OCI-M2 (cell line): ENCODE results near the gene PCSK1N.
"Not testable (repeated sequence)": the region's sequence is repeated elsewhere in the genome, so short reads cannot be mapped to it uniquely, and the experiment has no call there.

Experiments used
- DNase-seq: peaks from one replicate; lab custom pipeline; 2025; ENCODE audit not compliant: unreplicated experiment; lab: John Stamatoyannopoulos, UW

PCSK1N gene, protein sequence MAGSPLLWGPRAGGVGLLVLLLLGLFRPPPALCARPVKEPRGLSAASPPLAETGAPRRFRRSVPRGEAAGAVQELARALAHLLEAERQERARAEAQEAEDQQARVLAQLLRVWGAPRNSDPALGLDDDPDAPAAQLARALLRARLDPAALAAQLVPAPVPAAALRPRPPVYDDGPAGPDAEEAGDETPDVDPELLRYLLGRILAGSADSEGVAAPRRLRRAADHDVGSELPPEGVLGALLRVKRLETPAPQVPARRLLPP

DNA sequence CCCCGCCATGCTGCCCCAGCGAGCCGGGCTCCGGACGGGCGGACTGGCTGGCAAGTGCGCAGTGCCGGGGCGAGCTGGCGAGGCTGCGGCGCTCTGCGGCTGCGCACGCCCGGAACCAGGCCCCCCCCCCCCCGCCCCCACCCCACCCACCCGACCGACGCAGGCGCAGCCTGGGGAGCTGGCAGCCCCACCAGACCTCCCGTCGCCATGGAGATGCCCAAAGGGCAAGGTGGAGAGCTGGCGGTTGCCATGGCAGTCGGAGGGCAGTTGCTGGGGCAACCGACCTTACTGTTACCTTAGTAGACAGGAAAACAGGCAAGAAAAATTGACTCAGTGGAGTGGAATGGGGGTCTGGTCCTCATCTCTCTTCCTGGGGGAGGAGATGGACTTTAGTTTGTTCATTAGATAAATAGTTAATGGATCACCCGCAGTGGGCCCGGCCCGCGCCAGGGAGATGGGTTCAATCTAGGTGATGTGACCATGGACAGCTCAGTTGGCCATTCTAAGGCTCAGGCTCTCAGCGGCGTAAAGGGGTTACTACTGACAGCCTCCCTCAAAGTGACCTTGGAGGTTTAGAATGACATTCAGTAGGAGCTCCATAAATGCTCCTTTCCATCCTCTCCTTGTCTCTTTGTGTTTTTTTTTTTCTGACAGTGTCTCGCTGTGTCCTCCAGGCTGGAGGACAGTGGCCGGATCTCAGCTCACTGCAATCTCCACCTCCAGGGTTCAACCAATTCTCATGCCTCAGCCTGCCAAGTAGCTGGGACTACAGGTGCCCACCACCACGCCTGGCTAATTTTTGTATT is at the start of gene PCSK1N:
Gene PCSK1N (minus strand): TSS at position 87 of the 806 bp plus-strand sequence. CDS start 78 bp downstream, at position 9.
- DNase-seq, result no peak

DNA sequence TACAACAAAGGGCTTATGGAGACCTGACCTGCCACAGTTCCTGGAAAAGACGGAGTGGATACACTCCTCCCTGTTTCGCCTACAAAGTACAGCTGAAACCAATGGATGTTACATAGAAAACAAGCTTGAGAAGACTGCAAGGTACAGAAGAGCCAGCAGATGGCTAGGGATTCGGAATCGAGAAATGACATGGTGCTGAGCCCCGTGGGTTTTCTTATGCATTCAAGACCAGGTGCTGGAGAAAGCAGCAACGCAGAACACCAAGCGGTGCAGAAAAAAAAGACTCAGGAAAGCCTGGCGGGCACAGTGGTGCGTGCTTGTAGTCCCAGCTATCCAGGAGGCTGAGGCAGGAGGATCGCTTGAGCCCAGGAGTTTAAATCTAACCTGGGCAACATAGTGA is 48.3 kb upstream of the PCSK1N start:
- DNase-seq, result no peak

DNA sequence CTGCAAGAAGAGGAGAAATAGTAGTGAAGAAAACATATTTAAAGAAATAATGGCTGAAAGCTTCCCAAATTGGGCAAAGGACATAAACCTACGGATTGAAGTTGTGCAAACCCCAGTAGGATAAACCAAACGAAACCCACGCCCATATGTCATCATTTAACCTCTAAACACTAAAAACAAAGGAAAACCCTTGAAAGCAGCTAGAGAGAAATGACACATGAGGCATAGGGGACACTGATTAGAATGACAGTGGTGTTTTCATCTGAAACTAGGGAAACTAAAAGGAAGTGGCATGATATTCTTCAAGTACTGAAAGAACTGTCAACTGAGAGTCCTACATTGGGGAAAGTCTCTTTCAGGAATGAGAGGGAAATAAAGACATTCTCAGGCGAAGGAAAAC is 41.5 kb upstream of the PCSK1N start:
- not testable (repeated sequence) for DNase-seq

DNA sequence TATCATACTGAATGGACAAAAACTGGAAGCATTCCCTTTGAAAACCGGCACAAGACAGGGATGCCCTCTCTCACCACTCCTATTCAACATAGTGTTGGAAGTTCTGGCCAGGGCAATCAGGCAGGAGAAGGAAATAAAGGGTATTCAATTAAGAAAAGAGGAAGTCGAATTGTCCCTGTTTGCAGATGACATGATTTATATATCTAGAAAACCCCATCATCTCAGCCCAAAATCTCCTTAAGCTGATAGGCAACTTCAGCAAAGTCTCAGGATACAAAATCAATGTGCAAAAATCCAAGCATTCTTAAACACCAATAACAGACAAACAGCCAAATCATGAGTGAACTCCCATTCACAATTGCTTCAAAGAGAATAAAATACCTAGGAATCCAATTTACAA is 36.6 kb upstream of the PCSK1N start:
- DNase-seq, result not testable (repeated sequence)

DNA sequence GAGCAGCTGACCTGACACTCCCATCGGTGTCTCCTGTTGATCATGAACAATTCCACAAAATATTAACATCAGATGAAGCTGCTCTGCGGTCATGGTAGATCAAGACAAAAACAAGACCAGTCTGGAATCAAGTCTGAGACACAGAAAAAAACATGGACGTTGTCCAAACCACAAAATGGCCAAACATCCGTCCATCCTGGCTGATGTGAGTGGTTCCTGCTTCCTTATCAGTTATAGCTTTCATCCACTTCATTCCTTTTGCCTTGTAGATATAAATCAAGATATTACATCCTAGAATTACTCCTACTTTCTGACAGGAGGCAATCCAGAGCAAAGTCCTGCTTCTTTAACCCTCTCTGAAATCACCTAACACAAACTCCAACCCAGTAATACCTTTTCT is 28.8 kb upstream of the PCSK1N start:
- DNase-seq, result no peak

DNA sequence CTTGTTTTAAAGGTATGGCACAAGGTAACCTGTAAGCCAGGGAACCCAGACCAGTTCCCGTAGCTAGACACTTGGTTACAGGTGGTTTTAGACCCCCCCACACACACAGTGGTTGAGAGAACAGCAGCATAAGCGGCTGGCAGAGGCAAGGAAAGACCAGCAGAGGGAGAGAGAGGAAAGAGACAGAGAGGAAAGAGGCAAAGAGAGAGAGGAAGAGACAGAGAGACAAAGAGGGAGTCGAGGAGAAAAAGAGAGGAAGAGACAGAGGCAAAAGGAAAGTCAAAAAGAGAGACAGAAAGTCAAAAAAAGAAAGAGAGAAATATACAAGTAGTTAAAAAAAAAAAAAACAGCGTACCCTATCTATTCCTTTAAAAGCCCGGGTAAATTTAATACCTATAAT is 19.5 kb upstream of the PCSK1N start:
- DNase-seq, result no peak

DNA sequence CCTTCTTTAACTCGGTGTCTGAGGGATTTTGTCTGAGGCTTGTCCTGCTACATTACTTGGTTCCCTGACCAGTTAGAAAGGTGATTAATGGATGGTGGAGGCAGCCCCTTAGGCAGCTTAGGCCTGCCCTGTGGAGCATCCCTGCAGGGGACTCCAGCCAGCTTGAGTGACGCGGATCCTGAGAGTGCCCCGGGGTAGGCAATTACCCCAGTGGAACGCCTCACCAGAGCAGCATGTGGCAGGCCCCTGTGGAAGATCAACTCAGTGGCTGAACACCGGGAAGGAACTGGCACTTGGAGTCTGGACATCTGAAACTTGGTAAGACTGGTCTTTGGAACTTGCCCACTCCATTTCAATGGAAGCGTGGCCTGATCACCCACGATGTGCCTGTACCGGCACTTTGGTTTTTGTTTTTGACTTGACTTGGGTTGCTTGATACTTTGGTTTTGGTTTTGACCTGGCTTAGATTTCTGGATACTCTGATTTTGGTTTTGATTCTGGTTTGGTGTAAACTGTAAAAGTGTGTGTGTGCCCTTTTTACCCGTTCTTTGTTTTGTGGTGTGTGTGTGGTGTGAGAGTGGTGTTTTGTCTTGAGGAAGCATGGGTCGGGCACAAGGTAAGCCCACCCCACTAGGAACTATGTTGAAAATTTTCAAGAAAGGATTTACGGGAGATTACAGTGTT is 18.9 kb upstream of the PCSK1N start:
- not testable (repeated sequence) for DNase-seq

DNA sequence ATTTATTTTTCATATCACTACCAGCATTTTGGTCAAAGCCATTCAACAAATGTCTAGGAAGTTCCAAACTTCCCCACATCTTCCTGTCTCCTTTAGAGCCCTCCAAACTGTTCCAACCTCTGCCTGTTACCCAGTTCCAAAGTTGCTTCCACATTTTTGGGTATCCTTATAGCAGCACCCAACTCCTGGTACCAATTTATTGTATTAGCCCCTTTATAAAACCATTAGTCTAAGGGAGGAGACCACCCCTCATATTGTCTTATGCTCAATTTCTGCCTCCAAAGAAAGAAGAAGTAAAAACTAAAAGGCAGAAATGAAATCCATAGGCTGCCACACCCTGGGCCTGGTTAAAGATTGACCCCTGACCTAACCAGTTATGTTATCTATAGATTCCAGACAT is 18.1 kb upstream of the PCSK1N start:
- DNase-seq, result not testable (repeated sequence)

DNA sequence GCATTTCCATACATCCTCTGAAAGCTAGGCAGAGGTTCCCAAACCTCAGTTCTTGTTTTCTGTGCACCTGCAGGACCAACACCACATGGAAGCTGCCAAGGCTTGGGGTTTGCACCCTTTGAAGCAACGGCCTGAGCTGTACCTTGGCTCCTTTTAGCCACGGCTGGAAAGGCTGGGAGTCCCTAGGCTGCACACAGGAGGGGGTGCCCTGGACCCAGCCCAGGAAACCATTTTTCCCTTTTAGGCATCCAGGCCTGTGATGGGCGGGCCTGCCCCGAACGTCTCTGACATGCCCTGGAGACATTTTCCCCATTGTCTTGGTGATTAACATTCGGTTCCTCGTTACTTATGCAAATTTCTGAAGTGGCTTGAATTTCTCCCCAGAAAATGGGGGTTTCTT is 17.4 kb upstream of the PCSK1N start:
- DNase-seq, result no peak

DNA sequence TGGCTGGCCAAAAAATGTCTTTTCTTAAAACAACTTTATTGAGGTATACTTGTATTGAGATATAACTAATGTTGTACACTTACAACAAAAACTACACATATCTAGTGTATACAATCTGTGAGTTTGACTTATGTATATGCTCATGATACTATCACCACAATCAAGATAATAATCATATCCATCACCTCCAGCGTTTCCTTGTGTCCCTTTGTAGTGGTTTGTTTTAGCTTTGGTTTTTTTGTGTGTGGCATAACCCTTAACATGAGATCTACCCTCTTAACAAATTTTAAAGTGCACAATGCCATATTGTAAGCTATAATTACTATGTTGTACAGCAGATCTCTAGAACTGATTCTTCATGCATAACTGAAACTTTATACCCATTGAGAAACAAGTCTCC is 13.4 kb upstream of the PCSK1N start:
- DNase-seq, result no peak

DNA sequence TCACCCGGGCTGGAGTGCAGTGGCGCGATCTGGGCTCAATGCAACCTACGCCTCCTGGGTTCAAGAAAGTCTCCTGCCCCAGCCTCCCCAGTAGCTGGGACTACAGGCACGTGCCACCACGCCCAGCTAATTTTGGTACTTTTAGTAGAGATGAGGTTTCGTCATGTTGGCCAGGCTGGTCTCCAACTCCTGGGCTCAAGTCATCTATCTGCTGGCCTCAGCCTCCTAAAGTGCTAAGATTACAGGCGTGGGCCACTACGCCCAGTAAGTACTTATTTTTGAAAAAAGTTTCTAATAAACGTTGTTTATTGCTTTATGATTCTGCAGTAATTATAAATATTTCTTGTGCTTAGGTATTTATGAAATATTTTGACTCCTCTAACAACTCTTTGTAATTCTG is 4.3 kb upstream of the PCSK1N start:
- DNase-seq, result no peak

DNA sequence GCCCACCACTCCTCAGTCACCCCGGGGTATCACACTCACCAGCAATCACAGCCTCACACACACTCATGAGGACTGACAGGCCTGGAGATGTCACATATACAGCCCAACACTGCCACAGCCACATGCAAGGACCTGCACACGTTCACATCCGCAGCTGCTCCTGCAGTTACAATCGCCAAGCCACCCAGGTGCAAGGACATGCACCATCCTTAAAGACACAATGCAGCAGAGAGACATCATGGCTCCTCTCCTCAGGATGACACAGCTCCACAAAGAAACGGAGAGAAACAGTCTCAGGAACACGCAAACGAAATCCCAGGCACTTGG is 1.1 kb downstream of the PCSK1N start:
- DNase-seq, result no peak

DNA sequence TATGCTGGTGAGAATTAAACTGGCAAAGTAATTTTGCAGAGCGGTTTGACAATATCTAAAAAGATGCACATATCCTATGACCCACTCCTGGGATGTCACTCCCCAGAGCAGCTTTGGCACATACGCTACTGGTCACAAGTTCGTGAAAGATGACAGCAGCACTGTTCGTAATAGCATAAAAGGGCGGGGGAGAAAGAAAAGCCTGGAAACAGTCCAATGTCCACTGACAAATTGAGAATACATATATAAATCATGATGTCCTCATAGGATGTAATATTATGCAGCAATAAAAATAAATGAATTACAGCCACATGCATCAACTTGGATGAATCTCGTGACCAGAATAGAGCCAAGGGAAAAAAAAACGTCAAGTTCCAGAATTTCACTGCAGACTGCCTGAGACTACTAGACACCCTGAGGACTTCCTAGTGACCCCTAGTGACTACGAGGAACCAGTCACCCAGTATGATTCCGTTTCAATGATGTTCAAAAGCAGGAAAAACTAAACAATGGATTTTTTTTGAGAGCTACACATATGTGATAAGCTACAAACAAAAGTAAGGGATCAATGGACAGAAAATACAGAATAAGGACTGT is 1.8 kb downstream of the PCSK1N start:
- DNase-seq, result no peak

DNA sequence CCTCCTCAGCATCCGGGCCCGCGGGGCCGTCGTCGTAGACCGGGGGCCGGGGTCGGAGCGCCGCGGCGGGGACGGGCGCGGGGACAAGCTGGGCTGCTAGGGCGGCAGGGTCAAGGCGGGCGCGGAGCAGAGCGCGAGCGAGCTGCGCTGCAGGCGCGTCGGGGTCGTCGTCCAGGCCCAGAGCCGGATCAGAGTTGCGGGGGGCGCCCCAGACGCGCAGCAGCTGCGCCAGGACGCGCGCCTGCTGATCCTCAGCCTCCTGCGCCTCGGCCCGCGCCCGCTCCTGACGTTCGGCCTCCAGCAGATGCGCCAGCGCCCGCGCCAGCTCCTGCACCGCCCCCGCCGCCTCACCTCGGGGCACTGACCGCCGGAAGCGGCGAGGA is 3.5 kb downstream of the PCSK1N start:
- no peak for DNase-seq

DNA sequence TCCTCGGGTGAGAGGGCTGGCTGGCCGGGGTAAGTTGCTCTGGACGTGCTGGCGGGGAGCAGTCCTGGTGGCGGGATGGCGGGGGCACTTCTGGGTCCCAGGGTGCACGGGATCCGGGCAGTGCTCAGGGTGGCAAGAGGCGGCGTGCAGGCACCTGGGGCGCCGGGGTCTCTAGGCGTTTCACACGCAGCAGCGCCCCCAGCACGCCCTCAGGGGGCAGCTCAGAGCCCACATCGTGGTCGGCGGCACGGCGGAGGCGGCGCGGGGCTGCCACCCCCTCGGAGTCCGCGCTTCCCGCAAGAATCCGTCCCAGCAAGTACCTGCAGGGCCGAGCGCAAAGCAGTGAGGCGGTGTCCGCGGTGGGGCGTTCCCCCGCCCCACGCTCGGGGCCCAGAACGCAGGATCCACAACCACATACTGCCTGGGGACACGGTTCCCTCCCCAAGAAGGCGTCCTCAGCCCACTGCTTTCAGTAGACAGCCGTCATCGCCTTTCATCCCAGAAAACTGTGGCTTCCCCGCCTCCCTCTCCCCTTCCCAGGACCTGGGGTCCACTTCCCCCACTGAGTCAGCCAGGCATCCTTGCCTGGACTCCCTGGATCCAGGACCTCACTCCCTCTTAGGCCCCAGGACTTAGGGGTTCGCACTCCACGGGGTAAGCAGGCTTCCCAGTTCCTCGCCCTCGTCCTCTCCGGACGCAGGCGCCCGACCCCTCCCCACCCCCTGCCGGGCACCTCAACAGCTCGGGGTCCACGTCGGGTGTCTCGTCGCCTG is 4.1 kb downstream of the PCSK1N start:
- DNase-seq, result no peak

DNA sequence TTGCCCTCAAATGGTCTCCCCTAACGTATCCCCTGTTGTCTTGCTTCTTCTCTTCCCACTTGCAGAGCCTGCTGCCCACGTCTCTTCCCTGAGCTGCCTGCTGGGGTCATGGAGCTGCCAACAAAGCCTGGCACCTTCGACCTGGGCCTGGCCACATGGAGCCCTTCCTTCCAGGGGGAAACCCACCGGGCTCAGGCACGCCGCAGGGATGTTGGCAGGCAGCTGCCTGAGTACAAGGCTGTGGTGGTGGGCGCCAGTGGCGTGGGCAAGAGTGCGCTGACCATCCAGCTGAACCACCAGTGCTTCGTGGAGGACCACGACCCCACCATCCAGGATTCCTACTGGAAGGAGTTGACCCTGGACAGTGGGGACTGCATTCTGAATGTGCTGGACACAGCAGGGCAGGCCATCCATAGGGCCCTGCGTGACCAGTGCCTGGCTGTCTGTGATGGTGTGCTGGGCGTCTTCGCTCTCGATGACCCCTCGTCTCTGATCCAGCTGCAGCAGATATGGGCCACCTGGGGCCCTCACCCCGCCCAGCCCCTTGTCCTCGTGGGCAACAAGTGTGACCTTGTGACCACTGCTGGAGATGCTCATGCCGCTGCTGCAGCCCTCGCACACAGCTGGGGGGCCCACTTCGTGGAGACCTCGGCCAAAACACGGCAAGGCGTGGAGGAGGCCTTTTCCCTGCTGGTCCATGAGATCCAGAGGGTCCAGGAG is 6.2 kb downstream of the PCSK1N start:
- DNase-seq, result no peak

DNA sequence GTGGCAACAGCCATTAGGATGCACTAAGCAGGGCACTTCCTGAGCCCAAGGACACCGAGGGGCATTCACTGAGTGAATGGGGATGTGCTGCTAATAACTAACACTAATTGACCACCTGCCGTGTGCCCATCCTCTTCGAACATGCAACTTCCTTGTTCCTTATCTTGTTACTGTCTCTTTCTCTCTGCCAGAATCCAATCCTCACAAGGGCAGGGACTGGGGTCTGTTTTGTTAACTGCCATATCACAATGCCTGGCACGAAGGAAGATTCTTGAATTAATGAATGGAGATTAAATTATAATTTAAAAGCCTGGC is 7.8 kb downstream of the PCSK1N start:
- DNase-seq, result no peak

DNA sequence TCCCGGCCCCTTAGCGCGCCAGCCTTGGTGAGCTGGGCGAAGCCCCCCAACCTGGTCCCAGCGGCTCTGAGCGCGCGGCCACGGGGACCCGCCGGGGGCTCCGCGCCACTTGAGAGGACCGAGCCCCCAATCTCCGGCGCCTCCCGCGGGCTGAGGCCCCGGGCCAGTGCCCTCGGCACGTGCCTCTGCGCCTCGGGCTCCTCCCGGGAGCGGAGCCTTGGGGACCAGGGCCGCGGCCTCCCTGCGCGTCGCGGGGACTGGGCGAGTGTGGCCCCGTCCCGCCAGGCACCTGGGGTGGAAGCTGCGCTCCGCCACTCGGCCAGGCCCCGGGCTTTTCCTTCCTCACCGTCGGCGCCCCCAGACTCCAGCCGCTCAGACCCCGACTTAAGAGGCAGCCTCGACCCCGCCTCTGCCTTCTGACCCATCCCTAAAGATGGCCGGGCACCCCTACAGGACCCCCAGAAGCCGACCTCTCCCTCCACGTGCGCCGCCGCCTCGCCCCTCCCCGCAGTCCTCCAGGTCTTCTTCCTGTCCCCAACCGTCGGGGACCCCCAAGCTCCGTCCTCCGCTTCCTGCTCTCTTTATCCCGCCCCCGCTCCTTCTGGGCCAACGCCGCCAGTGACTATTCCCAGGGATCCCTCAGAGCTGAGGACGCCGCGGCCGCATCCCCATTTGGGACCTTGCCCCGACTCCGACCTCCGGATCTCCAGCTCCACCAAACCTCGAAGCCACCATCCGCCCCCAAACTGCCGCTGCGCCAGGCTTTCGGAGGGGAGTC is 8.3 kb downstream of the PCSK1N start:
- no peak for DNase-seq

DNA sequence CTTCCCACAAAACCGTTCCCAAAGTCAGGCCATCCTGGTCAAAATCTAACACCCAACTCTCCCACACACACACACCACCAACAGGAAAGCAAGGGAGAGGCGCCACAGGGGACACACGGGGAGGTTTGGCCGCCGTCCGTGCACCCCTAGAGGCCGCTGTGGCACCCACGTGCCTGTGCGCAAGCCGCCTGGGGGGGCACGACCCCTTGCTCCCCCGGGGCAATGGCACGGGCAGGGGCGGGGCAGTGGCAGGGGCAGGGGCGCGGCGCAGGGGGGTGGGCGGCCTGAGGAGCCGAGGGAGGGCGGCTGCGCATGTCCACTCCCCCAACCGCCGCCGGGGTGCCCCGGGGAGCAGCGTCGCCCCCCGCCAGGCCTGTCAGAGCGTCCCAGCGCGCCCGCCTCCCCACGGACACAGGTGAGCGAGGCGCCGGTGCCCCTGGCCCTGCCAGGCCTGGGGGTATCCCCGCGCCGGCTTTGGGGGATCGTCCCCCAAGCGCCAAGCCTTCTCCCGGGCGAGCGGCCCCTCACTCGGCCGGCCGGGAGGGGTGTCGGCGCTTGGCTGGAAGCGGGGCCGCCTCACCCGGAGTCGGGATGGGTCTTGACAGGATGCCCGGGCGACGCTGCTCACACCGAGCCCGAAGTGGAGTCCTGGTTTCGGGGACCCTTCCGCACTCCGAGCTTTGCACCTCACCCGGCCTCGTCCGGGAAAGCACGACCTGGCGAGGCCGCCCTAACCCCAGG is 9.1 kb downstream of the PCSK1N start, which contains the start of gene ERAS:
Gene ERAS (plus strand): TSS at position 379 of the 741 bp plus-strand sequence. CDS start 2,611 bp downstream, outside the sequence.
- no peak for DNase-seq
